Right lobe of liver (tissue), 6 donors: Measurements from ENCODE around the gene POLR1A. TPM values are rescaled to one million over a fixed set of nuclear protein-coding genes. Genes with fewer than 3 reads are reported as not detected.

Experiments
- ATAC-seq, 4 donors: fragments of 200-7000 bp; cut with Tn5 transposase; one replicate each; pipeline ENCODE4 v1.9.1; 2020; ENCODE audit warnings: mild to moderate bottlenecking in 4 of 4, moderate library complexity in 4 of 4
- DNase-seq, 3 donors: peaks; one replicate each; pipeline ENCODE4 v3.0.0-alpha.2; 2020
- H3K27ac ChIP-seq, 3 donors: fragments of 200-600 bp; one replicate each; pipeline ENCODE4 v1.8.0; 2022
- H3K27me3 ChIP-seq, 2 donors: fragments of 200-600 bp; one replicate each; pipeline ENCODE4 v1.8.0; 2022
- H3K36me3 ChIP-seq, 4 donors: fragments of 200-600 bp; sonication (generic) in 1 of 4; one replicate each; pipeline versions ENCODE4 v1.5.1 to v1.8.0; 2017 to 2022; ENCODE audit warnings: control low read depth in 1 of 4
- H3K4me1 ChIP-seq, 4 donors: fragments of 200-600 bp; sonication (generic) in 1 of 4; one replicate each; pipeline versions ENCODE4 v1.5.1 to v1.8.0; 2017 to 2022; ENCODE audit warnings: control low read depth in 1 of 4
- H3K4me3 ChIP-seq, 3 donors: fragments of 200-600 bp; one replicate each; pipeline ENCODE4 v1.8.0; 2022
- H3K9me3 ChIP-seq, 4 donors: fragments of 200-600 bp; sonication (generic) in 1 of 4; one replicate each; pipeline versions ENCODE4 v1.5.1 to v1.8.0; 2017 to 2022; ENCODE audit warnings: control low read depth in 1 of 4
- CTCF ChIP-seq, 4 donors: fragments of 200-600 bp in 3 of 4; fragments of 450-650 bp in 1 of 4; IDR thresholded peaks; one replicate each; pipeline versions ENCODE4 v1.5.1 to v1.8.0; 2016 to 2022; ENCODE audit warnings: antibody characterized with exemption in 4 of 4, mild to moderate bottlenecking in 2 of 4
- POLR2A ChIP-seq: fragments of 450-650 bp; IDR thresholded peaks from one replicate; pipeline ENCODE4 v1.6.1; 2017; ENCODE audit warnings: antibody characterized with exemption, mild to moderate bottlenecking
- WGBS: methylation state at CpG from one replicate; pipeline ENCODE4 v1.1.6; 2018; ENCODE audit warnings: low coverage, low lambda C conversion rate; ENCODE audit not compliant: insufficient coverage; ENCODE audit errors: missing lambda C conversion rate; 5-methylcytosine and 5-hydroxymethylcytosine counted together
- intact Hi-C, 2 donors: fragments of 100-400 bp; cut with DNase I; formaldehyde crosslinking; loops; one replicate each; pipeline versions ENCODE4 v1.11.2 to v1.14.1; 2022
- total RNA-seq, 6 experiments: library from RNA; depleted of rRNA in 2 of 6; stranded (reverse); fragments of >200 nt in 2 of 6; fragmentation: NEBNext Ultra II Directional in 3 of 6; extraction: Animal tissue kit (Norgen Biotek cat#: 25700) in 3 of 6; gene quantifications; one replicate each; pipeline versions ENCODE4 v1.1.0 to v1.2.4, GENCODE V29; 2016 to 2023
- donor health status: DM: no; HTN: yes; CAD: no.
- donor health status: DM: no; HTN: no; CAD: no.
- donor health status: DM: no; HTN: no; CAD: no.
- donor health status: DM: no; HTN: yes; CAD: no.
- donor health status: DM: no; HTN: yes; CAD: no.

The POLR1A gene
- total RNA-seq, 6 experiments from 2014 or later, result 12.5 to 19.7 (median 14.4) TPM

- no peak for ATAC-seq
- no peak for DNase-seq
- intact Hi-C loops, result no loop called here
- Histone ChIP-seq H3K27ac (no peak overlapping the region), H3K36me3 (peaks cover 0 to 28% (median 7%) of the 10 kb centered on the region in 4 donors), H3K27me3 (no peaks in the 10 kb centered on the region), H3K4me3 (no peak overlapping the region), H3K4me1 (peaks cover 0 to 21% (median 6%) of the 10 kb centered on the region in 4 donors), H3K9me3 (no peaks in the 10 kb centered on the region)
- no peak for TF ChIP-seq CTCF (IDR thresholded peaks at IDR 0.05)
- TF ChIP-seq POLR2A, result no peak
These were observed 3.5 kb downstream of the POLR1A start for GRCh38 chr2:86102157-86102556.

DNA sequence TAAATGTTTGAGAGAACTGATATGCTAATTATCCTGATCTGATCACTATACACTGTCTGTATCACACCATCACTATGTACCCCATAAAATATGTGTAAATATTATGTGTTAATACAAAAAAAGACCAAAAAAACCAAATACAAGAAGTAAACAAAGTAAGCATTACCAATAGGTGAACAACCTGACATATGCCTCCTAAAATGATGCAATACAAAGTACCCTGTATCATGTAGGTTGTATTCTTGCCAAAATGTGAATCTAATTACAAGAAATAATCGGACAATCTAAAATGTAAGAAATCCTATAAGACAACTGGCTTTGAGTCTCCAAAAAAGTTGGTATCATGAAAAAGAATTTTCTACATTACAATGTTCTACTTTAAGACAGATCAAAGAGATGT lies 7.8 kb downstream of the POLR1A start:
- peaks cover 0 to 28% (median 11%) of the 10 kb centered on the region in 4 donors for H3K36me3 ChIP-seq
- no peak for ATAC-seq
- no peaks in the 10 kb centered on the region for H3K27me3 ChIP-seq
- intact Hi-C loops, result no loop called here
- TF ChIP-seq POLR2A, result no peak
- no peak for TF ChIP-seq CTCF (IDR thresholded peaks at IDR 0.05)
- no peak for DNase-seq
- no peaks in the 10 kb centered on the region for H3K4me1 ChIP-seq
- WGBS, result 58% methylated on average over 1 of the region's 1 CpG
- H3K4me3 ChIP-seq, result no peak overlapping the region
- H3K9me3 ChIP-seq, result no peaks in the 10 kb centered on the region
- H3K27ac ChIP-seq, result no peak overlapping the region

DNA sequence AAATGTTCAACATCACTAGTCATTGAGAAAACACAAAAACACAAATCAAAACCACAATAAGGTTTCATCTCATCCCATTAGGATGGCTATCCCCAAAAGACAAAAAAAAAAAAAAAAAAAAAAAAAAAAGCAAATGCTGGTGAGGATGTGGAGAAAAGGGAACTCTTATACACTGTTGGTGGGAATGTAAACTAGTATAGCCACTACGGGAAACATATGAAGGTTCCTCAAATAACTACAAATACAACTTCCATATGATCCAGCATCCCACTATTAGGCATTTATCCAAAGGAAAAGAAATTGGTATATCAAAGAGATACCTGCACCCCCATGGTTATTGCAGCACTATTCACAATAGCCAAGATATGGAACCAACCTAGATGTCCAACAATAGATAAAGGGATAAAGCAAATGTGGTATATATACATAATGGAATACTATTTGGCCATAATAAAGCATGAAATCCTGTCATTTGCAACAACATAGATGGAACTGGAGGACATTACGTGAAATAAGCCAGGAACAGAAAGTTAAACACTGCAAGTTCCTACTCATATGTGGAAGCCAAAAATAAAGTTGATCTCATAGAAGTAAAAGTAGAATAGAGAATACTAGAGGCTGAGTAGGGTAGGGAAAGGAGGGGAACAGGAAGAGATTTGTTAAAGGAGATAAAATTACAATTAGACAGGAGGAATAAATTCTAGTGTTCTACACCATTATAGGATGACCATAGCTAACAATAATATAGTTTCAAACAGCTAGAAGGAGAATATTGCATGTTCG lies 8.4 kb downstream of the POLR1A start:
- no peaks in the 10 kb centered on the region for H3K27me3 ChIP-seq
- H3K4me3 ChIP-seq, result no peak overlapping the region
- peaks cover 0 to 28% (median 12%) of the 10 kb centered on the region in 4 donors for H3K36me3 ChIP-seq
- TF ChIP-seq CTCF (IDR thresholded peaks at IDR 0.05) (no peak), POLR2A (no peak)
- 95% methylated on average over 3 of the region's 3 CpGs for WGBS
- ATAC-seq (no peak), DNase-seq (no peak)
- H3K9me3 ChIP-seq, result no peaks in the 10 kb centered on the region
- no peak overlapping the region for H3K27ac ChIP-seq
- no peaks in the 10 kb centered on the region for H3K4me1 ChIP-seq
- intact Hi-C loops, result no loop called here

DNA sequence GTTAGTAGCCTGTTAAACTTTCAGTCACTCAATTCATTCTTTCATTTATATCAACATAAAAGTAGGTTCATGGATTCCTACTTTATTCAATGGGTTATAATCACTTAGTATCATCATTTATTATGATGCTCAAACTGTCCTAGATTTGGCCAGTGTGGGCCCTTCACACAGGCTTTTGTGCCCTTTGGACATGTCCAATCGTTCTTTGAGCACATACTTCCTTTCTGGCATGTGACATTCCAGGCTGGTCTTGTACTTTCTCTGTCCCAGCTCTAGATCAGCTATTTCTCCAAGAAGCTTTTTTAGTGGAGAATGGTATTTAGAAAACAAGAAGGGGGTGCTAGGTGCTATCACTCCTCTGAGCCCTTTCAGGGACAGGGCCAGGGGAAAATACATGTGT lies 11.5 kb downstream of the POLR1A start:
- Histone ChIP-seq H3K27me3 (no peaks in the 10 kb centered on the region), H3K4me1 (no peaks in the 10 kb centered on the region), H3K9me3 (no peaks in the 10 kb centered on the region), H3K4me3 (no peak overlapping the region), H3K36me3 (peaks cover 3 to 31% (median 15%) of the 10 kb centered on the region in 4 donors), H3K27ac (no peak overlapping the region)
- ATAC-seq (peak in 2 of 4 donors; percentile 37 to 50), DNase-seq (no peak)
- TF ChIP-seq POLR2A (no peak), CTCF (IDR thresholded peaks at IDR 0.05) (no peak)
- intact Hi-C loops, result no loop called here
- WGBS, result 20% methylated on average over 1 of the region's 1 CpG
